ENCODE measurements around the gene PCIF1. TPM values are rescaled to one million over a fixed set of nuclear protein-coding genes. Genes with fewer than 3 reads are reported as not detected.

The PCIF1 gene
- total RNA-seq, 1 experiment from 2014 or later, result 26.8 TPM

GRCh38 chr20:45997187-45997586 is 62.7 kb downstream of the PCIF1 start:
- H3T11ph ChIP-seq (ENCODE audit: low read length), result no peak overlapping the region
- no peak overlapping the region for H3K18ac ChIP-seq (ENCODE audit: insufficient read length, low read depth, low read length)
- H2BK12ac ChIP-seq (ENCODE audit: insufficient read length, low read depth, low read length), result no peak overlapping the region
- no CpG with 5 or more reads among the region's 3 CpGs for WGBS (ENCODE audit: extremely low coverage, insufficient read length, low lambda C conversion rate)
- no peak overlapping the region for H3K9ac ChIP-seq (ENCODE audit: extremely low read depth, insufficient read length, low read length)
- H3K4me1 ChIP-seq (ENCODE audit: insufficient read depth, low read length), result no peaks in the 10 kb centered on the region; the same call in 1 of the 2 replicates
- Mint-ChIP-seq H3K4me3 (no peak overlapping the region), H3K36me3 (ENCODE audit: insufficient read depth in 1 of 3, low read depth in 3 of 3) (no peaks in the 10 kb centered on the region), H3K4me1 (peaks cover 28 to 35% of the 10 kb centered on the region in 2 experiments), H3K27me3 (ENCODE audit: low read depth) (no peaks in the 10 kb centered on the region; the same call in 1 of the 2 replicates), H3K9me3 (no peaks in the 10 kb centered on the region), H3K27ac (no peak overlapping the region)
- H3K14ac ChIP-seq (ENCODE audit: insufficient read depth, low read length), result no peak overlapping the region; the same call in 1 of the 2 replicates
- DNase-seq, result no peak
- no peak overlapping the region for H2AK5ac ChIP-seq (ENCODE audit: insufficient read length, low read length)
- H4K20me1 ChIP-seq (ENCODE audit: control insufficient read depth, insufficient read depth, insufficient read length), result no peaks in the 10 kb centered on the region
- no peak overlapping the region for H2BK120ac ChIP-seq (ENCODE audit: low read depth, low read length, poor library complexity, severe bottlenecking)
- no peaks in the 10 kb centered on the region for H3K27me3 ChIP-seq (ENCODE audit: insufficient read depth, low read length)
- no peak overlapping the region for H2BK15ac ChIP-seq (ENCODE audit: low read depth, low read length)
- no peak overlapping the region for H3K23ac ChIP-seq (ENCODE audit: insufficient read length, low read depth, low read length)
- no peak overlapping the region for H3K27ac ChIP-seq (ENCODE audit: insufficient read length, low read depth, low read length)
- H3K9me3 ChIP-seq (ENCODE audit: control insufficient read depth, low read depth, low read length), result no peaks in the 10 kb centered on the region
- no peak overlapping the region for H2AFZ ChIP-seq (ENCODE audit: low read length)
- no peak overlapping the region for H2BK5ac ChIP-seq (ENCODE audit: insufficient read length, low read length)
- no peak overlapping the region for H4K91ac ChIP-seq (ENCODE audit: insufficient read length, low read depth, low read length)
- H3K4ac ChIP-seq (ENCODE audit: low read depth, low read length), result no peak overlapping the region
- H3K79me1 ChIP-seq (ENCODE audit: insufficient read depth, low read depth, low read length, poor library complexity, severe bottlenecking), result no peaks in the 10 kb centered on the region
- no peak for TF ChIP-seq CTCF (conservative IDR thresholded peaks at IDR 0.05)
- H3K79me2 ChIP-seq (ENCODE audit: insufficient read depth, low read length), result no peaks in the 10 kb centered on the region
- no peaks in the 10 kb centered on the region for H3K23me2 ChIP-seq (ENCODE audit: insufficient read length, low read depth, low read length, poor library complexity, severe bottlenecking)
- H3K4me2 ChIP-seq (ENCODE audit: insufficient read depth, insufficient read length, low read length), result no peak overlapping the region
- no peak overlapping the region for H4K5ac ChIP-seq (ENCODE audit: insufficient read length, low read depth, low read length)
- H4K8ac ChIP-seq (replicated peaks; ENCODE audit: insufficient read length, low read depth, low read length), result no peak overlapping the region
- no peak overlapping the region for H3K56ac ChIP-seq (ENCODE audit: insufficient read length, low read depth, low read length)
- no peak overlapping the region for H2BK20ac ChIP-seq (ENCODE audit: low read depth, low read length, poor library complexity, severe bottlenecking)

Other genes with a start within 250 kb of the PCIF1 start
- not detected in 2 replicates for gene WFDC13, start 232.6 kb upstream of the PCIF1 start, total RNA-seq (2021)
- not detected in 2 replicates for gene WFDC10B, start 229.7 kb upstream of the PCIF1 start, total RNA-seq (2021)
- gene SPINT4, start 212.3 kb upstream of the PCIF1 start, total RNA-seq (2021), result not detected in 2 replicates
- 0.35 TPM in 1 of 2 replicates, not detected in the other for gene WFDC3, start 142.8 kb upstream of the PCIF1 start, total RNA-seq (2021)
- gene DNTTIP1, start 142.7 kb upstream of the PCIF1 start, total RNA-seq (2021), result 35.5 and 36.3 TPM in 2 replicates
- 254 and 268 TPM in 2 replicates for gene UBE2C, start 122.0 kb upstream of the PCIF1 start, total RNA-seq (2021)
- 3.1 and 4.6 TPM in 2 replicates for gene TNNC2, start 107.4 kb upstream of the PCIF1 start, total RNA-seq (2021)
- gene SNX21, start 100.9 kb upstream of the PCIF1 start, total RNA-seq (2021), result 18.9 and 20.5 TPM in 2 replicates
- 26.7 and 30.3 TPM in 2 replicates for gene ACOT8, start 77.3 kb upstream of the PCIF1 start, total RNA-seq (2021)
- gene ZSWIM3, start 77.1 kb upstream of the PCIF1 start, total RNA-seq (2021), result 8.0 and 8.2 TPM in 2 replicates
- 12.0 and 13.0 TPM in 2 replicates for gene ZSWIM1, start 53.5 kb upstream of the PCIF1 start, total RNA-seq (2021)
- 1.8 and 2.4 TPM in 2 replicates for gene SPATA25, start 47.1 kb upstream of the PCIF1 start, total RNA-seq (2021)
- 5.4 and 5.8 TPM in 2 replicates for gene NEURL2, start 43.5 kb upstream of the PCIF1 start, total RNA-seq (2021)
- gene CTSA, start 43.3 kb upstream of the PCIF1 start, total RNA-seq (2021), result 59.6 and 64.4 TPM in 2 replicates
- 61.4 and 62.5 TPM in 2 replicates for gene PLTP, start 22.5 kb upstream of the PCIF1 start, total RNA-seq (2021)
- gene ZNF335, start 37.5 kb downstream of the PCIF1 start, total RNA-seq (2021), result 19.7 and 21.1 TPM in 2 replicates
- 2.0 and 2.7 TPM in 2 replicates for gene MMP9, start 74.2 kb downstream of the PCIF1 start, total RNA-seq (2021)
- 7.3 and 8.7 TPM in 2 replicates for gene SLC12A5, start 94.5 kb downstream of the PCIF1 start, total RNA-seq (2021)
- 55.7 and 60.1 TPM in 2 replicates for gene NCOA5, start 155.3 kb downstream of the PCIF1 start, total RNA-seq (2021)
- gene CD40, start 183.6 kb downstream of the PCIF1 start, total RNA-seq (2021), result 7.8 and 8.6 TPM in 2 replicates